HG03571 (cell line): ENCODE results near the gene ST6GALNAC4.
"Not testable (repeated sequence)": the region's sequence is repeated elsewhere in the genome, so short reads cannot be mapped to it uniquely, and the experiment has no call there.

Experiments
- ATAC-seq: cut with Tn5 transposase; IDR thresholded peaks from one replicate; pipeline ENCODE4 v1.9.1; 2021; ENCODE audit not compliant: unreplicated experiment

The ST6GALNAC4 gene

GRCh38 chr9:127895811-127896210, 21.0 kb downstream of the ST6GALNAC4 start:
- ATAC-seq, result no peak

- no peak for ATAC-seq
Observed at GRCh38 chr9:127893392-127893791, 23.4 kb downstream of the ST6GALNAC4 start.

- no peak for ATAC-seq
Observed at GRCh38 chr9:127892831-127893230, 24.0 kb downstream of the ST6GALNAC4 start.

GRCh38 chr9:127890053-127890452, 26.8 kb downstream of the ST6GALNAC4 start:
- no peak for ATAC-seq

GRCh38 chr9:127887792-127888191, 29.0 kb downstream of the ST6GALNAC4 start:
- no peak for ATAC-seq

GRCh38 chr9:127886401-127886972, 30.4 kb downstream of the ST6GALNAC4 start:
- no peak for ATAC-seq

- no peak for ATAC-seq
Observed at GRCh38 chr9:127885508-127886281, 31.1 kb downstream of the ST6GALNAC4 start.

GRCh38 chr9:127884976-127885490, 31.8 kb downstream of the ST6GALNAC4 start:
- no peak for ATAC-seq

- no peak for ATAC-seq
Observed at GRCh38 chr9:127884427-127884911, 32.4 kb downstream of the ST6GALNAC4 start.

- ATAC-seq, result no peak
Observed at GRCh38 chr9:127883959-127884358, 32.9 kb downstream of the ST6GALNAC4 start.

GRCh38 chr9:127881715-127882114, 35.1 kb downstream of the ST6GALNAC4 start:
- ATAC-seq, result not testable (repeated sequence)

GRCh38 chr9:127880143-127880542, 36.7 kb downstream of the ST6GALNAC4 start:
- ATAC-seq, result no peak

GRCh38 chr9:127878652-127879390, 38.0 kb downstream of the ST6GALNAC4 start:
- no peak for ATAC-seq

- no peak for ATAC-seq
Observed at GRCh38 chr9:127878001-127878651, 38.7 kb downstream of the ST6GALNAC4 start.

- ATAC-seq, result no peak
Observed at GRCh38 chr9:127877566-127877998, 39.3 kb downstream of the ST6GALNAC4 start, which contains the start of gene AK1. Gene AK1, minus strand, starts transcription at chr9:127877675. Its CDS starts 3,058 bp downstream, at chr9:127874617.

- no peak for ATAC-seq
Observed at GRCh38 chr9:127876764-127877562, 39.9 kb downstream of the ST6GALNAC4 start.

- ATAC-seq, result no peak
Observed at GRCh38 chr9:127876026-127876763, 40.6 kb downstream of the ST6GALNAC4 start.

GRCh38 chr9:127875306-127875966, 41.4 kb downstream of the ST6GALNAC4 start:
- no peak for ATAC-seq
